HepG2 (cell line): Measurements from ENCODE around the gene PALM. TPM values are rescaled to one million over a fixed set of nuclear protein-coding genes. Genes with fewer than 3 reads are reported as not detected.

Experiments used
- ATAC-seq: fragments of 200-7000 bp; cut with Tn5 transposase; 3 replicates; pipeline ENCODE4 v1.9.1; 2020; ENCODE audit warnings: mild to moderate bottlenecking, moderate library complexity
- BruUV-seq: library from RNA; stranded (reverse); fragments of 400-500 nt; replicated peaks from 2 replicates; lab custom pipeline; 2021; lab: Mats Ljungman, UMichigan
- CTCF ChIA-PET: fragments of 300-600 bp; formaldehyde crosslinking; extraction: SDS; loops from one replicate; lab custom pipeline; 2021; ENCODE audit warnings: low total read pairs, inconsistent platforms, low intra/inter-chr PET ratio; lab: Yijun Ruan, JAX
- POLR2A ChIA-PET: fragments of 350-600 bp; sonication (Branson Sonifier 250); formaldehyde crosslinking; loops from one replicate; lab custom pipeline; 2020; ENCODE audit warnings: antibody characterized with exemption, inconsistent platforms; lab: Yijun Ruan, JAX
- DNase-seq: peaks from one replicate; pipeline ENCODE4 v3.0.0-alpha.2; 2015; ENCODE audit warnings: low spot score
- FAIRE-seq: peaks from 3 replicates; lab custom pipeline; 2011; peaks lifted over from hg19 to GRCh38; lab: Jason Lieb, UNC
- H2AFZ ChIP-seq: one replicate; pipeline ENCODE4 v1.6.1; 2011; ENCODE audit warnings: low read length, inconsistent platforms
- H3K27ac ChIP-seq: fragments of 300-600 bp; 3 replicates; pipeline ENCODE4 v1.8.0; 2011; ENCODE audit warnings: mixed run types, mild to moderate bottlenecking, mixed read lengths, low read length, inconsistent platforms; ENCODE audit not compliant: insufficient read depth; ENCODE audit errors: extremely low read length
- H3K27me3 ChIP-seq, 2 experiments: fragments of 200-600 bp in 1 of 2; 2 replicates in 1 of 2; 3 replicates in 1 of 2; pipeline versions ENCODE4 v1.6.0 to v1.8.0; 2011; ENCODE audit warnings: low read length in 2 of 2, mild to moderate bottlenecking in 2 of 2, moderate library complexity in 2 of 2, inconsistent platforms in 1 of 2; ENCODE audit not compliant: insufficient read depth in 2 of 2, control insufficient read depth in 1 of 2
- H3K36me3 ChIP-seq, 2 experiments: fragments of 200-600 bp in 1 of 2; replicated peaks in 1 of 2; 2 replicates in 1 of 2; 3 replicates in 1 of 2; pipeline versions ENCODE4 v1.5.1 to v1.8.0; 2011; ENCODE audit warnings: low read length in 2 of 2, inconsistent platforms in 1 of 2; ENCODE audit not compliant: insufficient read depth in 2 of 2, control insufficient read depth in 1 of 2
- H3K4me1 ChIP-seq: 2 replicates; pipeline ENCODE4 v1.5.1; 2012; ENCODE audit warnings: low read length, inconsistent platforms; ENCODE audit not compliant: insufficient read depth
- H3K4me2 ChIP-seq: 2 replicates; pipeline ENCODE4 v1.6.0; 2011; ENCODE audit warnings: low read depth, low read length, inconsistent platforms
- H3K4me3 ChIP-seq, 3 experiments: fragments of 200-600 bp in 1 of 3; sonication (generic), shearing (Covaris generic) in 1 of 3; replicated peaks in 1 of 3; 2 replicates each; pipeline ENCODE4 v1.5.1; 2011 to 2016; ENCODE audit warnings: low read length in 3 of 3, inconsistent platforms in 2 of 3, low read depth in 2 of 3, mild to moderate bottlenecking in 2 of 3, control low read depth in 1 of 3, mixed read lengths in 1 of 3; ENCODE audit not compliant: insufficient read depth in 1 of 3
- H3K79me2 ChIP-seq: one replicate; pipeline ENCODE4 v1.6.1; 2011; ENCODE audit warnings: low read length, inconsistent platforms; ENCODE audit not compliant: insufficient read depth
- H3K9ac ChIP-seq: 2 replicates; pipeline ENCODE4 v1.6.0; 2011; ENCODE audit warnings: mild to moderate bottlenecking, low read depth, low read length, inconsistent platforms; ENCODE audit not compliant: insufficient read depth
- H3K9me3 ChIP-seq: 2 replicates; pipeline ENCODE4 v1.5.1; 2012; ENCODE audit warnings: mild to moderate bottlenecking, low read length
- H4K20me1 ChIP-seq: 2 replicates; pipeline ENCODE4 v1.6.0; 2011; ENCODE audit warnings: inconsistent platforms, mild to moderate bottlenecking, low read length, moderate library complexity; ENCODE audit not compliant: insufficient read depth
- BCL3 ChIP-seq: sonication (generic); formaldehyde crosslinking; IDR thresholded peaks from 2 replicates; pipeline ENCODE4 v1.5.1; 2020; ENCODE audit warnings: mild to moderate bottlenecking, missing genetic modification reagents, moderate library complexity
- CCDC6 ChIP-seq: sonication (generic); formaldehyde crosslinking; IDR thresholded peaks from 2 replicates; pipeline ENCODE4 v1.8.1; 2022; ENCODE audit warnings: mild to moderate bottlenecking, missing genetic modification reagents, moderate library complexity
- DDIT3 ChIP-seq: sonication (generic); formaldehyde crosslinking; IDR thresholded peaks from 2 replicates; pipeline ENCODE4 v1.4.0; 2020; ENCODE audit warnings: mild to moderate bottlenecking, missing genetic modification reagents
- HOXD1 ChIP-seq: sonication (generic); formaldehyde crosslinking; IDR thresholded peaks from 2 replicates; pipeline ENCODE4 v1.5.0; 2020; ENCODE audit warnings: missing genetic modification reagents
- LCORL ChIP-seq, 2 experiments: fragments of 450-650 bp in 1 of 2; sonication (generic) in 1 of 2; formaldehyde crosslinking in 1 of 2; IDR thresholded peaks; 2 replicates each; pipeline versions ENCODE4 v1.5.0 to v1.6.1; 2017 to 2020; ENCODE audit warnings: antibody characterized with exemption in 1 of 2, missing genetic modification reagents in 1 of 2
- NRL ChIP-seq: sonication (generic); formaldehyde crosslinking; IDR thresholded peaks from 2 replicates; pipeline ENCODE4 v1.5.0; 2020; ENCODE audit warnings: missing genetic modification reagents, mild to moderate bottlenecking, moderate library complexity, borderline replicate concordance
- POGK ChIP-seq: sonication (generic); formaldehyde crosslinking; conservative IDR thresholded peaks from 2 replicates; pipeline ENCODE4 v1.8.0; 2022; ENCODE audit warnings: mild to moderate bottlenecking, moderate library complexity, missing genetic modification reagents
- RCOR2 ChIP-seq: IDR thresholded peaks from 2 replicates; pipeline ENCODE4 v1.6.1; 2016; ENCODE audit warnings: missing biosample characterization, missing genetic modification reagents
- SP5 ChIP-seq: IDR thresholded peaks from 2 replicates; pipeline ENCODE4 v1.6.1; 2016; ENCODE audit warnings: low read depth, borderline replicate concordance
- SPEN ChIP-seq: sonication (generic); formaldehyde crosslinking; IDR thresholded peaks from 2 replicates; pipeline ENCODE4 v1.5.1; 2020; ENCODE audit warnings: low read depth, mild to moderate bottlenecking, missing genetic modification reagents
- ZKSCAN8 ChIP-seq: IDR thresholded peaks from 2 replicates; pipeline ENCODE4 v1.6.1; 2016; ENCODE audit warnings: borderline replicate concordance, missing genetic modification reagents, missing compliant biosample characterization
- ZNF10 ChIP-seq: sonication (generic); formaldehyde crosslinking; IDR thresholded peaks from 2 replicates; pipeline ENCODE4 v1.4.0; 2020; ENCODE audit warnings: mild to moderate bottlenecking, low read depth, missing genetic modification reagents, borderline replicate concordance
- ZNF230 ChIP-seq: sonication (generic); formaldehyde crosslinking; IDR thresholded peaks from 2 replicates; pipeline ENCODE4 v1.4.0; 2020; ENCODE audit warnings: mild to moderate bottlenecking, missing genetic modification reagents
- ZNF496 ChIP-seq: sonication (generic); formaldehyde crosslinking; IDR thresholded peaks from 2 replicates; pipeline ENCODE4 v1.8.1; 2023; ENCODE audit warnings: mild to moderate bottlenecking, moderate library complexity, missing genetic modification reagents; ENCODE audit not compliant: insufficient replicate concordance
- ZNF605 ChIP-seq: sonication (generic); formaldehyde crosslinking; IDR thresholded peaks from 2 replicates; pipeline ENCODE4 v1.8.0; 2022; ENCODE audit warnings: mild to moderate bottlenecking, missing genetic modification reagents
- WGBS: methylation state at CpG from one replicate; pipeline ENCODE4 v1.1.6; 2017; ENCODE audit warnings: low lambda C conversion rate; 5-methylcytosine and 5-hydroxymethylcytosine counted together
- in situ Hi-C: cut with HindIII; loops from 2 replicates; pipeline ENCODE4 v1.10.0; 2017; ENCODE audit warnings: low pct_unique_long_range_greater_than_20kb; ENCODE audit not compliant: extremely low pct_ligation_motif_present
- intact Hi-C: fragments of 100-400 bp; cut with micrococcal nuclease; formaldehyde crosslinking; loops from one replicate; pipeline ENCODE4 v1.10.0; 2022; ENCODE audit not compliant: unreplicated experiment
- polyA plus RNA-seq, 8 experiments: library from polyadenylated mRNA; depleted of rRNA in 3 of 8; stranded (reverse) in 7 of 8; unstranded in 1 of 8; fragments of >200 nt; fragmentation: Illumina TruSeq in 4 of 8; extraction: Trizol in 4 of 8; gene quantifications; 2 replicates each; pipeline versions ENCODE4 v1.2.1 to v1.2.3, GENCODE V29; 2011 to 2016; ENCODE audit warnings: low read depth in 4 of 8, missing spikeins in 1 of 8, mixed read lengths in 1 of 8; ENCODE audit not compliant: insufficient read depth in 1 of 8
- total RNA-seq, 5 experiments: library from RNA; depleted of rRNA; stranded (reverse); fragments of >200 nt; fragmentation: Illumina TruSeq; extraction: Trizol; gene quantifications; 2 replicates each; pipeline ENCODE4 v1.2.3, GENCODE V29; 2016; ENCODE audit warnings: low read depth in 1 of 5
- TF ChIP-seq, protein P1 (sequence below): sonication (generic); formaldehyde crosslinking; IDR thresholded peaks from 2 replicates; pipeline ENCODE4 v1.4.0; 2020; ENCODE audit warnings: missing genetic modification reagents

Gene PALM
- total and polyA plus RNA-seq, 2 of the 13 experiments (the other 11 are each of a cell fraction or from before 2014, with no cell fraction given), result 4.0 to 9.7 TPM

- TF ChIP-seq, protein P1, sequence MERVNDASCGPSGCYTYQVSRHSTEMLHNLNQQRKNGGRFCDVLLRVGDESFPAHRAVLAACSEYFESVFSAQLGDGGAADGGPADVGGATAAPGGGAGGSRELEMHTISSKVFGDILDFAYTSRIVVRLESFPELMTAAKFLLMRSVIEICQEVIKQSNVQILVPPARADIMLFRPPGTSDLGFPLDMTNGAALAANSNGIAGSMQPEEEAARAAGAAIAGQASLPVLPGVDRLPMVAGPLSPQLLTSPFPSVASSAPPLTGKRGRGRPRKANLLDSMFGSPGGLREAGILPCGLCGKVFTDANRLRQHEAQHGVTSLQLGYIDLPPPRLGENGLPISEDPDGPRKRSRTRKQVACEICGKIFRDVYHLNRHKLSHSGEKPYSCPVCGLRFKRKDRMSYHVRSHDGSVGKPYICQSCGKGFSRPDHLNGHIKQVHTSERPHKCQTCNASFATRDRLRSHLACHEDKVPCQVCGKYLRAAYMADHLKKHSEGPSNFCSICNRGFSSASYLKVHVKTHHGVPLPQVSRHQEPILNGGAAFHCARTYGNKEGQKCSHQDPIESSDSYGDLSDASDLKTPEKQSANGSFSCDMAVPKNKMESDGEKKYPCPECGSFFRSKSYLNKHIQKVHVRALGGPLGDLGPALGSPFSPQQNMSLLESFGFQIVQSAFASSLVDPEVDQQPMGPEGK (CRISPR knock-in tag), result peak; percentile 28; the same call in 1 of the 2 replicates
- TF ChIP-seq ZNF10 (CRISPR knock-in tag), result no peak
Measured at GRCh38 chr19:788686-788982, 79.9 kb downstream of the PALM start (continued).

- Histone ChIP-seq H3K4me1 (peaks cover 61% of the 10 kb centered on the region), H4K20me1 (no peaks in the 10 kb centered on the region), H3K27ac (peak overlapping the region; percentile 89), H3K4me2 (peak overlapping the region; percentile 83), H3K36me3 (no peaks in the 10 kb centered on the region), H3K79me2 (no peaks in the 10 kb centered on the region), H3K9me3 (no peaks in the 10 kb centered on the region), H3K9ac (peak overlapping the region; percentile 68), H3K27me3 (no peaks in the 10 kb centered on the region), H2AFZ (no peak overlapping the region), H3K4me3 (peak overlapping the region; percentile 51 to 68 (median 61))
- intact Hi-C loops (loop anchor here (10.0 kb wide), 1 partner anchor 206 kb away; no protein-coding TSS in a partner anchor), in situ Hi-C loops (no loop called here)
- peak; percentile 58 for DNase-seq
- WGBS, result 2% methylated on average over 28 of the region's 33 CpGs
- POLR2A ChIA-PET, result interaction anchor here (0.8 to 2.5 kb wide), 7 partner anchors 10 to 265 kb away, joined by 3 to 16 read pairs (median 3); no protein-coding TSS in a partner anchor
- FAIRE-seq, result peak; percentile 32
- CTCF ChIA-PET, result interaction anchor here (2.1 kb wide), 1 partner anchor 18 kb away, joined by 9 read pairs; no protein-coding TSS in a partner anchor
- peak; percentile 81 for ATAC-seq
- TSS peak; percentile 77 for BruUV-seq
- TF ChIP-seq ZNF230 (CRISPR knock-in tag) (no peak), DDIT3 (CRISPR knock-in tag) (no peak), SPEN (CRISPR knock-in tag) (peak; percentile 57; the same call in 1 of the 2 replicates), CCDC6 (CRISPR knock-in tag) (peak; percentile 44; the same call in 1 of the 2 replicates), POGK (CRISPR knock-in tag) (no peak), HOXD1 (CRISPR knock-in tag) (no peak), ZKSCAN8 (CRISPR knock-in tag) (no peak), ZNF496 (CRISPR knock-in tag) (no peak), SP5 (CRISPR knock-in tag) (no peak), NRL (CRISPR knock-in tag) (no peak), RCOR2 (no peak), ZNF605 (CRISPR knock-in tag) (peak; percentile 12; the same call in 1 of the 2 replicates), LCORL (IDR thresholded peaks at IDR 0.05) (peak; percentile 44; the same call in 1 of the 2 replicates), LCORL (CRISPR knock-in tag; IDR thresholded peaks at IDR 0.05) (peak; percentile 74; the same call in 1 of the 2 replicates), BCL3 (CRISPR knock-in tag) (0 out of 2 replicates have a peak, but pooled peaks have one; percentile 45)
Measured at GRCh38 chr19:788983-789700, 80.4 kb downstream of the PALM start.
